ENCODE results near the gene PSMD7.
A peak's percentile ranks its signal among the peaks of the same experiment; 100 is the strongest.

Gene PSMD7

DNA sequence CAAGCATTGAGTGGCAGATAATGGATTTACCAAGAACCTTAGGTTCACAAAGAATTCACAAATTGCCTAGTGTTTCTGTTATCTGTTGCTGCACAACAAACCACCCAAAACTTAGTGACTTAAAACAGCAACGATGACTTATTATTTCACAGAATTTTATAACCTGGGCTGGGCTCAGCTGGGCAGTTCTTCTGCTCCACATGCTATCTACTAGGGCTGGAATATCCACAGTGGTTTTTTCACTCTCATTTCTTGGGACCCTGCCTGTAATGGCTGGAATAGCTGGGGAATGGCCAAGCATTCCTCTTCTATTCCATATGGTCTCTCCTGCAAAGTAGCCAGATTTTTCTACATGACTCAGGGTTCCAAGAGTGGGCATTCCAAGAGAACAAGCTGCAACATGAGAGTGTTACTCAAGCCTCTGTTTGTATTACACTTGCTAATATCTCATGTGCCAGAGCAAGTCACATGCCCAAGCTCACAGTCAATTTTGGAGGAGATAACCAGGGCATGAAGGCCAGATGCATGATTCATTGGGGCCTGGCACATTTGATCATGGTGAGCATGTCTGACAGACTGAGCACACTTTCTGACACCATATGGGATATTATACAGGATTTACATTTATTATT lies 4.9 kb upstream of the PSMD7 start:
- no peak for DNase-seq (ENCODE audit: low read depth, low spot score)

DNA sequence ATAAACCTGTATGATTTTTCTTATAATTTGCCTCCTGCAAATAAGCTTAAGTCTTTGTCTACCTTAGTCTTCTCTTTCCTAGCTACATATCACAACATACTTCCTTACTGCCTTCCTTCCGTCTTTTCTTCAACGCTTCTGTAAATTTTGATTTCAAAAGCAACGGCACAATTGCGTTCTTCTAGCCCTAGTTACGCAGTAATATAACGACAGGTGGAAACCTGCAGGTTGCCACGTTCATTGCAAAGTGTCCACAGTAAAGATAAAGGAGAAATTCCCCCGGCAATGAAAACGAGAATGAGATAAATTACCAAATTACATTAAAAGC lies 546 bp upstream of the PSMD7 start:
- Histone ChIP-seq H3K4me3 (ENCODE audit: low read length) (peak overlapping the region; percentile 86; the same call in 1 of the 2 replicates), H3K27me3 (ENCODE audit: control insufficient read depth, insufficient read depth, low read length) (no peaks in the 10 kb centered on the region), H3K9me3 (ENCODE audit: control insufficient read depth, insufficient read depth, low read length) (no peaks in the 10 kb centered on the region; the same call in 1 of the 2 replicates), H3K36me3 (ENCODE audit: control insufficient read depth, insufficient read depth, low read length) (peaks cover 5% of the 10 kb centered on the region; the same call in 1 of the 2 replicates), H3K4me1 (ENCODE audit: control insufficient read depth, insufficient read depth, low read length) (no peaks in the 10 kb centered on the region), H3K27ac (ENCODE audit: low read length) (no peak overlapping the region)
- no peak for DNase-seq (ENCODE audit: low read depth, low spot score)
- no CpG with 5 or more reads among the region's 9 CpGs for WGBS (ENCODE audit: insufficient coverage, insufficient read length)

More for the DNA sequence above, 4.9 kb upstream of the PSMD7 start:
- Histone ChIP-seq H3K9me3 (ENCODE audit: control insufficient read depth, insufficient read depth, low read length) (no peaks in the 10 kb centered on the region; the same call in 1 of the 2 replicates), H3K27ac (ENCODE audit: low read length) (no peak overlapping the region), H3K27me3 (ENCODE audit: control insufficient read depth, insufficient read depth, low read length) (no peaks in the 10 kb centered on the region), H3K36me3 (ENCODE audit: control insufficient read depth, insufficient read depth, low read length) (no peaks in the 10 kb centered on the region), H3K4me3 (ENCODE audit: low read length) (no peak overlapping the region), H3K4me1 (ENCODE audit: control insufficient read depth, insufficient read depth, low read length) (no peaks in the 10 kb centered on the region)
- no CpG with 5 or more reads among the region's 1 CpG for WGBS (ENCODE audit: insufficient coverage, insufficient read length)

DNA sequence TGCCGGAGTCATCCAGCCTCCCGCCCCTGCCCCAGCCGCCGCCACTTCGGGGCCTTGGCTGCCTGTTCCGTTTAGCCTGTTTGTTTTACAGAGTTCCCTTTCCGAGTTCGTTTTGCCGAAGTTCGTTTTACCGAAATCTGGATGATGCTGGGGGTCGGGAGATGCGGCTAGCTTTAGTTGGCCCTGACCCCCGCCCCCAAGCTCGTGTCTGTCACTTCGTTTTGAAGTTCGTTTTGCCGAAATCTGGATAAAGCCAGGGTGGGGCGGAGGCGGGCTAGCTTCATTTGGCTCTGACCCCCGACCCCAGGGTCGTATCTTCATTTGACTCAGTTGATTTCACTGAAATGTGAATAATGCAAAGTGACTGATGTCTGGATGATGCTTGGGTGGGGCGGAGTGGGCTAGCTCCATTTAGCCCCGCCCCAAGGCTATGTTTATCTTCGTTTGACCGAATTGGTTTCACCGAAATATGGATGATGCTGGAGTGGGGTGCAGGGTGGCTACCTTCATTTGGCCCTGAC lies 591 bp downstream of the PSMD7 start:
- Histone ChIP-seq H3K27me3 (ENCODE audit: control insufficient read depth, insufficient read depth, low read length) (no peaks in the 10 kb centered on the region), H3K9me3 (ENCODE audit: control insufficient read depth, insufficient read depth, low read length) (no peaks in the 10 kb centered on the region), H3K27ac (ENCODE audit: low read length) (no peak overlapping the region), H3K36me3 (ENCODE audit: control insufficient read depth, insufficient read depth, low read length) (peaks cover 8% of the 10 kb centered on the region; the same call in 1 of the 2 replicates), H3K4me1 (ENCODE audit: control insufficient read depth, insufficient read depth, low read length) (no peaks in the 10 kb centered on the region), H3K4me3 (ENCODE audit: low read length) (peak overlapping the region; percentile 86)
- no peak for DNase-seq (ENCODE audit: low read depth, low spot score)
- WGBS (ENCODE audit: insufficient coverage, insufficient read length), result no CpG with 5 or more reads among the region's 27 CpGs

DNA sequence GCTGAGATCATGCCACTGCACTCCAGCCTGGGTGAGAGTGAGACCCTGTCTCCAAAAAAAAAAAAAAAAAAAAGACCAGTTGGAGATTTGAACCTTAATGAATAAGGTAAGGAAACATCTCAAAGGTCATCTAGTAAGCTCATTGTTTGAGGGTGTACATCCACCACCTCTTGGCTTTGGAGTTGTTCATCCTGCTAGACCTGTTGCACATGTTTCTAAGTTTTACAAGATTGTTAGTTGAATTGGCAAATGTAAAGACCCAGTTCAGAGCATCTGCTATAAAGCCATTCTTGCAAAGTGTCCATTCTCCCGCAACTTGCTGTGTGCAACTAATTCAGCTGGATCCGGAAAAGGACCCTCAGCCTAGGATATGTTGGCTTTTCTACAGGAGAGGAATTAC lies 1.5 kb downstream of the PSMD7 start:
- Histone ChIP-seq H3K4me1 (ENCODE audit: control insufficient read depth, insufficient read depth, low read length) (no peaks in the 10 kb centered on the region), H3K4me3 (ENCODE audit: low read length) (no peak overlapping the region), H3K27me3 (ENCODE audit: control insufficient read depth, insufficient read depth, low read length) (no peaks in the 10 kb centered on the region), H3K27ac (ENCODE audit: low read length) (no peak overlapping the region), H3K9me3 (ENCODE audit: control insufficient read depth, insufficient read depth, low read length) (no peaks in the 10 kb centered on the region), H3K36me3 (ENCODE audit: control insufficient read depth, insufficient read depth, low read length) (peaks cover 14% of the 10 kb centered on the region; the same call in 1 of the 2 replicates)
- WGBS (ENCODE audit: insufficient coverage, insufficient read length), result no CpG with 5 or more reads among the region's 2 CpGs
- DNase-seq (ENCODE audit: low read depth, low spot score), result no peak

DNA sequence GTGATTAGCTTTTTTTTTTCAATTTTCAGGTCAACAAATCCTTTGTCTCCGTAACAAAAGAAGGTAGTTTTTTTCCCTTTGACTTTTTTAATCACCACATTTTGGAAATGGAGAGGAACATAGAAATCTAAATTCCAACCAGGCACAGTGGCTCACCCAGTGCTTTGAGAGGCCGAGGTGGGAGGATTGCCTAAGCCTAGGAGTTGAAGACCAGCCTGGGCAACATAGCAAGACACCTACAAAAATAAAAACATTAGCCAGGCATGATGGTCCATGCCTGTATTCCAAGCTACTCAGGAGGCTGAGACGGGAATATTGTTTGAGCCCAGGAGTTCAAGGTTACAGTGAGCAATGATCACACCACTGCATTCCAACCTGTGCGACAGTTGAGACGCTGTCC lies 5.7 kb downstream of the PSMD7 start:
- no peaks in the 10 kb centered on the region for H3K9me3 ChIP-seq (ENCODE audit: control insufficient read depth, insufficient read depth, low read length)
- no peaks in the 10 kb centered on the region for H3K4me1 ChIP-seq (ENCODE audit: control insufficient read depth, insufficient read depth, low read length)
- WGBS (ENCODE audit: insufficient coverage, insufficient read length), result no CpG with 5 or more reads among the region's 5 CpGs
- H3K4me3 ChIP-seq (ENCODE audit: low read length), result no peak overlapping the region
- no peaks in the 10 kb centered on the region for H3K27me3 ChIP-seq (ENCODE audit: control insufficient read depth, insufficient read depth, low read length)
- H3K27ac ChIP-seq (ENCODE audit: low read length), result no peak overlapping the region
- DNase-seq (ENCODE audit: low read depth, low spot score), result no peak
- peaks cover 34% of the 10 kb centered on the region; the same call in 1 of the 2 replicates for H3K36me3 ChIP-seq (ENCODE audit: control insufficient read depth, insufficient read depth, low read length)

DNA sequence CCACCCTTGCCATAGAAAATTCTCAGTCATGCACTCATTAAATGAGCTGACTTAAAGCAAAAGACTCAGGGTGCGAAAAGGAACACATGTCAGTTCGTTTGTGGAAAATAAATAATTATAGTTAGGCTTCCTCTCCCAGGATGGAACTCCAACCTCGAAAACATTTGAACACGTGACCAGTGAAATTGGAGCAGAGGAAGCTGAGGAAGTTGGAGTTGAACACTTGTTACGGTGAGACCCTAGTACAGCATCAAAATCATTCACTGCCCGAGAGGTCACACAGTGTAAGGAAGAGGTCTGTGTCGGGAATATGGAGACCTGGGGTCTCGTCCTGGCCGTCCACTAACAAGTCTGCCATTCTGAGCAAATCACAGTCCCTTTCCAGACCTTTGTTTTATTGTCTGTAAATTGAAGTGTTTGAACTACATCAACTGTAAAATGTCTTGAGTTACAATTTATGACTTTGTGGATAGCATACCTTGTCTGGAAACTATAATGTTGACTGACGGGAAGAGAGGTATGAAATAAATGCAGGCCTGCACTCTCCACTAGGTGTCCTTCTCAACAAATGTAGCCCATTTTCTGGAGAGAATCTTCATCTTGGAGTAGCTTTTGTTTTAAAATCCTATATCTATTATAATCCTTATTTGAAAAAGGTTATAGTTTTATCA lies 7.7 kb downstream of the PSMD7 start:
- DNase-seq (ENCODE audit: low read depth, low spot score), result no peak
- H3K9me3 ChIP-seq (ENCODE audit: control insufficient read depth, insufficient read depth, low read length), result no peaks in the 10 kb centered on the region
- no peaks in the 10 kb centered on the region for H3K27me3 ChIP-seq (ENCODE audit: control insufficient read depth, insufficient read depth, low read length)
- no peak overlapping the region for H3K27ac ChIP-seq (ENCODE audit: low read length)
- no peaks in the 10 kb centered on the region for H3K4me1 ChIP-seq (ENCODE audit: control insufficient read depth, insufficient read depth, low read length)
- peaks cover 34% of the 10 kb centered on the region; the same call in 1 of the 2 replicates for H3K36me3 ChIP-seq (ENCODE audit: control insufficient read depth, insufficient read depth, low read length)
- no CpG with 5 or more reads among the region's 10 CpGs for WGBS (ENCODE audit: insufficient coverage, insufficient read length)
- no peak overlapping the region for H3K4me3 ChIP-seq (ENCODE audit: low read length)

DNA sequence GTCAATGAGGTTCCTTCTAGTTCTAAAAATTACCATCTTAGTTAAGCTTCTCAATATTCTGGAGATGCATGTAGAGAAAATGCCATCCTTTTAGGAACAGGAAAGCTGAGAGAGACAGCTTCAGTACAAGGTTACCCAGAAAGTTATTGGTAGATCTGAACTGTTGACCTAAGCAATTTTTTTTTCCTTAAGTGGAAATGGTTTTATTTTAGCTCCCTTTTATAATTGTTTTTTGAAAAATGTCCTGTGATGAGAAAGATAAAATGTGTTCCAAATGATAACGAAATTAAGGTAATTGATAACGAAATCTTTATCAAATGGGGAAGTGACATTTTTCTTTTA lies 8.2 kb downstream of the PSMD7 start:
- Histone ChIP-seq H3K27ac (ENCODE audit: low read length) (no peak overlapping the region), H3K36me3 (ENCODE audit: control insufficient read depth, insufficient read depth, low read length) (peaks cover 34% of the 10 kb centered on the region; the same call in 1 of the 2 replicates), H3K4me3 (ENCODE audit: low read length) (no peak overlapping the region), H3K9me3 (ENCODE audit: control insufficient read depth, insufficient read depth, low read length) (no peaks in the 10 kb centered on the region), H3K4me1 (ENCODE audit: control insufficient read depth, insufficient read depth, low read length) (no peaks in the 10 kb centered on the region), H3K27me3 (ENCODE audit: control insufficient read depth, insufficient read depth, low read length) (no peaks in the 10 kb centered on the region)
- WGBS (ENCODE audit: insufficient coverage, insufficient read length), result 100% methylated on average over 1 of the region's 2 CpGs
- no peak for DNase-seq (ENCODE audit: low read depth, low spot score)

DNA sequence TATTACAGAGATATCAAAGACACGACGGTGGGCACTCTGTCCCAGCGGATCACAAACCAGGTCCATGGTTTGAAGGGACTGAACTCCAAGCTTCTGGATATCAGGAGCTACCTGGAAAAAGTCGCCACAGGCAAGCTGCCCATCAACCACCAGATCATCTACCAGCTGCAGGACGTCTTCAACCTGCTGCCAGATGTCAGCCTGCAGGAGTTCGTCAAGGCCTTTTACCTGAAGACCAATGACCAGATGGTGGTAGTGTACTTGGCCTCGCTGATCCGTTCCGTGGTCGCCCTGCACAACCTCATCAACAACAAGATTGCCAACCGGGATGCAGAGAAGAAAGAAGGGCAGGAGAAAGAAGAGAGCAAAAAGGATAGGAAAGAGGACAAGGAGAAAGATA lies 8.7 kb downstream of the PSMD7 start:
- Histone ChIP-seq H3K27me3 (ENCODE audit: control insufficient read depth, insufficient read depth, low read length) (no peaks in the 10 kb centered on the region), H3K36me3 (ENCODE audit: control insufficient read depth, insufficient read depth, low read length) (peaks cover 32% of the 10 kb centered on the region; the same call in 1 of the 2 replicates), H3K4me3 (ENCODE audit: low read length) (no peak overlapping the region), H3K9me3 (ENCODE audit: control insufficient read depth, insufficient read depth, low read length) (no peaks in the 10 kb centered on the region), H3K4me1 (ENCODE audit: control insufficient read depth, insufficient read depth, low read length) (no peaks in the 10 kb centered on the region), H3K27ac (ENCODE audit: low read length) (no peak overlapping the region)
- DNase-seq (ENCODE audit: low read depth, low spot score), result no peak
- WGBS (ENCODE audit: insufficient coverage, insufficient read length), result no CpG with 5 or more reads among the region's 11 CpGs

DNA sequence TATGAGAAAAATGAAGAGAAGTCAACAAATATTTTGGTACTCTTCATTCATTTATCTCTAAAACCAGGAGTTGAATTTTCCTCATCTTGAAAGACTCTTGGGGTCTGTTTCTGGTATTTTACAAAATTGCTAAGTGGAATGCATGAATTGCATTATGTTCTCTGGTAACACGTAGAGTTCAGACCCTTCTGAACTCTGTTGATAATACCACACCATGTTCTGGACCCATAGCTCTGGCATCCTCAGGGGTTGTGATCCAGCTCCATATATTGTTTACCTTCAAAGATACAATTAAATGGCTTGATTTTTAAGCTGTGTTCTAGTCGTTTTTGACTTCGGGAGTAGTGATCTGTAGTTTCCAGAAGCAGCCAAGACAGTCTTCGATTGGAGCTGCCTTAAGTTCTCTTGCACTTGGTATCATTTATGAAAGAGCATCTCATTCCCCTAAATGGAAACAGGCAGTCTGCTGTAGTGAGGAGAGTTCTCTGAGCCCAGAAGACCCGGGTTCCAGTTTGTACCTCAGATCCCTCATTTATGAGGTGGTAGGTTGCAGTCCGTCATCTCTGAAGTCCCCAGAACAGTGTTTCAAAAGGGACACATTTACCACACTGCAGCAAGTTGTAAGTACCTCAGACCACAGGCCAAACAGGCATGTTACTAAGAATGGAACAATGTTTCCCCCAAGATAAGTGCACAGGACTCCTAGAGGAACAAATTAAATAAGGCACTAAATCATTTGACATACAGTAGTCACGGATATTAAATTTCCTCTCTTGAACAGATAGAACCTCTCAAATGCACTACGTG lies 9.6 kb downstream of the PSMD7 start:
- WGBS (ENCODE audit: insufficient coverage, insufficient read length), result no CpG with 5 or more reads among the region's 8 CpGs
- no peak overlapping the region for H3K27ac ChIP-seq (ENCODE audit: low read length)
- H3K4me3 ChIP-seq (ENCODE audit: low read length), result no peak overlapping the region
- peaks cover 29% of the 10 kb centered on the region; the same call in 1 of the 2 replicates for H3K36me3 ChIP-seq (ENCODE audit: control insufficient read depth, insufficient read depth, low read length)
- no peaks in the 10 kb centered on the region for H3K27me3 ChIP-seq (ENCODE audit: control insufficient read depth, insufficient read depth, low read length)
- no peak for DNase-seq (ENCODE audit: low read depth, low spot score)
- no peaks in the 10 kb centered on the region for H3K9me3 ChIP-seq (ENCODE audit: control insufficient read depth, insufficient read depth, low read length)
- H3K4me1 ChIP-seq (ENCODE audit: control insufficient read depth, insufficient read depth, low read length), result no peaks in the 10 kb centered on the region

DNA sequence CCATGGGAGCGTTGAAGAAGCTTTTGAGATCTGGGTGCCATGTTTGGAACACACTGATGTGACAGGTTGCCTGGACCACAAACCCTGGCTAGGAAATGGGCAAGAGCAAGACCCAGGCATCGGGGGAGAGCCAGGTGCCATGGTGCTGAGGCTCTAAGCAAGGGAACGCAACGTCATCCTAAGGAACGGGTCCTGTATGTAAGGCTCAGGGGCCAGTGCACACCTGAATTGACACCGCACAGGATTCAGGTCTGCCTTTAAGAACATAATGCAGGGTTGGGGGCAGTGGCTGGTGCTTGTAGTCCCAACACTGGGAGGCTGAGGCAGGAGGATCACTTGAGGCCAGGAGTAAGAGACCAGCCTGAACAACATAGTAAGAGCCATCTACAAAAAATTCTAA lies 10.8 kb downstream of the PSMD7 start:
- H3K4me3 ChIP-seq (ENCODE audit: low read length), result no peak overlapping the region
- no peaks in the 10 kb centered on the region for H3K27me3 ChIP-seq (ENCODE audit: control insufficient read depth, insufficient read depth, low read length)
- H3K36me3 ChIP-seq (ENCODE audit: control insufficient read depth, insufficient read depth, low read length), result peaks cover 25% of the 10 kb centered on the region; the same call in 1 of the 2 replicates
- H3K4me1 ChIP-seq (ENCODE audit: control insufficient read depth, insufficient read depth, low read length), result no peaks in the 10 kb centered on the region
- no CpG with 5 or more reads among the region's 6 CpGs for WGBS (ENCODE audit: insufficient coverage, insufficient read length)
- H3K9me3 ChIP-seq (ENCODE audit: control insufficient read depth, insufficient read depth, low read length), result no peaks in the 10 kb centered on the region
- no peak overlapping the region for H3K27ac ChIP-seq (ENCODE audit: low read length)
- DNase-seq (ENCODE audit: low read depth, low spot score), result no peak
